GM12891 (cell line): ENCODE measurements around the gene POMGNT2.

Experiments used
- POLR2A ChIP-seq: IDR thresholded peaks from 2 replicates; pipeline ENCODE4 v1.6.1; 2011; ENCODE audit warnings: low read depth, low read length, control low read depth
- POLR2AphosphoS5 ChIP-seq: IDR thresholded peaks from 2 replicates; pipeline ENCODE4 v1.6.1; 2011; ENCODE audit warnings: low read depth, low read length, control low read depth
- TAF1 ChIP-seq: IDR thresholded peaks from 2 replicates; pipeline ENCODE4 v1.6.1; 2011; ENCODE audit warnings: low read depth, low read length, control low read depth

DNA sequence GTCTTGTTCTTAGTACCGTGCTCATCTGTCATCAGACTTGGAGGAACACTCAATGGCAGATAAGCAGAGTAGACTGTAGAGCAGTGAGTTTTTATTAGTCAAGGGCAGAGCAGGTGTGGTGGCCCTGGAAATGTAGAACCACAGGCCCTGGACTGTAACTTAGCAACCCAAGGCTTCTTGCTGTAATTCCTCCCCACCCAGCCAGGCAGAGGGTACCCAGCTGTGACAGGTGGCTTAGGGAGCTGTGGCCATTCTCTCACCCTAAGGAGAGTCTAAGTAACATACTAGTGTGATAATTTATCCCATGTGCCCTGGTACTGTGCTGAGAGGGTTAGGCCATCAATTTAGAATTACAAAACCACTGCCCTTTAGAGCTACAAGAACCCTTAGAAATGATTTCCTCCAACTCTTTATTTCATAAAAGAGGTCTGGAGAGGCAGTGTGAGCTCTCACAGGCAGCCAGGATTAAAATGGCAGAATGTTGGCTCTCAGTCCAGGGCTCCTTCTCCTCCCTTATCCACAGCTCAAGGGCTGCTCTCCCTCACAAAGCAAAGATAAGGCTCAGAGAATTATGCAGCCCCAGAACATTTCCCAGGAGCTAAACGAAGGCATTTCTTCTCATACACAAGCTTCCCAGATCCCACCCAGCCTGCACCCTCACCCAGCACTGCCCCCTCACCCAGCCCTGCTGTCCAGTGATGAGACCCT is 3.0 kb downstream of the POMGNT2 start:
- no peak for TF ChIP-seq POLR2AphosphoS5
- no peak for TF ChIP-seq POLR2A
- no peak for TF ChIP-seq TAF1
